ENCODE measurements around the gene KRT72.

The KRT72 gene

GRCh38 chr12:52570511-52570910 is 30.8 kb downstream of the KRT72 start:
- DNase-seq (ENCODE audit: extremely low spot score) = no peak
- ChIA-PET POLR2A (no interaction called here), CTCF (interaction anchor here (1.5 to 1.9 kb wide), 2 partner anchors 10 to 370 kb away, joined by 3 to 5 read pairs; no protein-coding TSS in a partner anchor)
- TF ChIP-seq CTCF (IDR thresholded peaks at IDR 0.05; ENCODE audit: control extremely low read depth, extremely low read depth, low read depth, missing control alignments) = no peak

- TF ChIP-seq CTCF (IDR thresholded peaks at IDR 0.05; ENCODE audit: control extremely low read depth, extremely low read depth, low read depth, missing control alignments) = no peak
- no peak for DNase-seq (ENCODE audit: extremely low spot score)
- CTCF ChIA-PET = interaction anchor here (1.1 kb wide), 1 partner anchor 14 kb away, joined by 3 read pairs; no protein-coding TSS in a partner anchor
- POLR2A ChIA-PET = no interaction called here
Observed at GRCh38 chr12:52568111-52568510, 33.2 kb downstream of the KRT72 start.

GRCh38 chr12:52566847-52567291 is 34.4 kb downstream of the KRT72 start:
- ChIA-PET POLR2A (no interaction called here), CTCF (no interaction called here)
- DNase-seq (ENCODE audit: extremely low spot score) = no peak
- TF ChIP-seq CTCF (IDR thresholded peaks at IDR 0.05; ENCODE audit: control extremely low read depth, extremely low read depth, low read depth, missing control alignments) = no peak

GRCh38 chr12:52564582-52564981 is 36.7 kb downstream of the KRT72 start:
- CTCF ChIA-PET = no interaction called here
- DNase-seq (ENCODE audit: extremely low spot score) = no peak
- TF ChIP-seq CTCF (IDR thresholded peaks at IDR 0.05; ENCODE audit: control extremely low read depth, extremely low read depth, low read depth, missing control alignments) = no peak
- POLR2A ChIA-PET = no interaction called here

- POLR2A ChIA-PET = no interaction called here
- CTCF ChIA-PET = interaction anchor here (1.7 kb wide), 1 partner anchor 20 kb away, joined by 4 read pairs; no protein-coding TSS in a partner anchor
- TF ChIP-seq CTCF (IDR thresholded peaks at IDR 0.05; ENCODE audit: control extremely low read depth, extremely low read depth, low read depth, missing control alignments) = no peak
- DNase-seq (ENCODE audit: extremely low spot score) = no peak
Observed at GRCh38 chr12:52561880-52562449, 39.3 kb downstream of the KRT72 start.

- no peak for TF ChIP-seq CTCF (IDR thresholded peaks at IDR 0.05; ENCODE audit: control extremely low read depth, extremely low read depth, low read depth, missing control alignments)
- CTCF ChIA-PET = interaction anchor here (1.5 to 1.7 kb wide), 2 partner anchors 22 to 24 kb away, joined by 3 to 4 read pairs; no protein-coding TSS in a partner anchor
Observed at GRCh38 chr12:52559979-52560378, 41.3 kb downstream of the KRT72 start.

More at GRCh38 chr12:52559979-52560378, 41.3 kb downstream of the KRT72 start:
- POLR2A ChIA-PET = no interaction called here
- no peak for DNase-seq (ENCODE audit: extremely low spot score)

All from GM10248 (cell line).